HepG2 (cell line): ENCODE results near the gene CDR2L. TPM values are rescaled to one million over a fixed set of nuclear protein-coding genes. Genes with fewer than 3 reads are reported as not detected.

Experiments used
- ATAD3A ChIP-seq: sonication (generic); formaldehyde crosslinking; IDR thresholded peaks from 2 replicates; pipeline ENCODE4 v1.4.0; 2020; ENCODE audit warnings: missing genetic modification reagents
- CREB1 ChIP-seq, 2 experiments: fragments of 450-650 bp in 1 of 2; IDR thresholded peaks; 2 replicates each; pipeline ENCODE4 v1.6.1; 2016 to 2017; ENCODE audit warnings: control low read depth in 1 of 2, mild to moderate bottlenecking in 1 of 2, missing compliant biosample characterization in 1 of 2, missing genetic modification characterization in 1 of 2
- ONECUT2 ChIP-seq: sonication (generic); formaldehyde crosslinking; IDR thresholded peaks from 2 replicates; pipeline ENCODE4 v1.4.0; 2020; ENCODE audit warnings: missing genetic modification reagents
- RFX1 ChIP-seq: fragments of 450-650 bp; IDR thresholded peaks from 2 replicates; pipeline ENCODE4 v1.6.1; 2017
- SAP130 ChIP-seq: IDR thresholded peaks from 2 replicates; pipeline ENCODE4 v1.6.1; 2016; ENCODE audit warnings: low read depth
- TFAP4 ChIP-seq: sonication (generic); IDR thresholded peaks from 2 replicates; pipeline ENCODE4 v1.6.1; 2016; ENCODE audit warnings: low read depth, borderline replicate concordance
- ZNF318 ChIP-seq: sonication (generic); formaldehyde crosslinking; IDR thresholded peaks from 2 replicates; pipeline ENCODE4 v1.4.0; 2020; ENCODE audit warnings: mild to moderate bottlenecking, missing genetic modification reagents
- ZNF605 ChIP-seq: sonication (generic); formaldehyde crosslinking; IDR thresholded peaks from 2 replicates; pipeline ENCODE4 v1.8.0; 2022; ENCODE audit warnings: mild to moderate bottlenecking, missing genetic modification reagents
- ZNF619 ChIP-seq: sonication (generic); formaldehyde crosslinking; IDR thresholded peaks from 2 replicates; pipeline ENCODE4 v1.4.0; 2020; ENCODE audit warnings: mild to moderate bottlenecking, missing genetic modification reagents
- polyA plus RNA-seq, 8 experiments: library from polyadenylated mRNA; depleted of rRNA in 3 of 8; stranded (reverse) in 7 of 8; unstranded in 1 of 8; fragments of >200 nt; fragmentation: Illumina TruSeq in 4 of 8; extraction: Trizol in 4 of 8; gene quantifications; 2 replicates each; pipeline versions ENCODE4 v1.2.1 to v1.2.3, GENCODE V29; 2011 to 2016; ENCODE audit warnings: low read depth in 4 of 8, missing spikeins in 1 of 8, mixed read lengths in 1 of 8; ENCODE audit not compliant: insufficient read depth in 1 of 8
- total RNA-seq, 5 experiments: library from RNA; depleted of rRNA; stranded (reverse); fragments of >200 nt; fragmentation: Illumina TruSeq; extraction: Trizol; gene quantifications; 2 replicates each; pipeline ENCODE4 v1.2.3, GENCODE V29; 2016; ENCODE audit warnings: low read depth in 1 of 5

The CDR2L gene
- total and polyA plus RNA-seq, 2 of the 13 experiments (the other 11 are each of a cell fraction or from before 2014, with no cell fraction given): 1.9 to 2.1 TPM

GRCh38 chr17:75010683-75011400, 23.4 kb downstream of the CDR2L start (continued):
- 0 out of 2 replicates have a peak, but pooled peaks have one; percentile 25 for TF ChIP-seq ZNF318
- 0 out of 2 replicates have a peak, but pooled peaks have one; percentile 31 for TF ChIP-seq ZNF605 (CRISPR knock-in tag)
- TF ChIP-seq TFAP4: peak; percentile 18; the same call in 1 of the 2 replicates
- 0 out of 2 replicates have a peak, but pooled peaks have one; percentile 15 for TF ChIP-seq CREB1 (IDR thresholded peaks at IDR 0.05)
- no peak for TF ChIP-seq CREB1 (CRISPR knock-in tag; IDR thresholded peaks at IDR 0.05)
- TF ChIP-seq ATAD3A (CRISPR knock-in tag): no peak
- no peak for TF ChIP-seq ONECUT2 (CRISPR knock-in tag)
- TF ChIP-seq SAP130 (CRISPR knock-in tag): peak; percentile 42
- 0 out of 2 replicates have a peak, but pooled peaks have one; percentile 41 for TF ChIP-seq ZNF619 (CRISPR knock-in tag)
- peak; percentile 63 for TF ChIP-seq RFX1
